ENCODE data around the gene NAA16.
A peak's percentile ranks its signal among the peaks of the same experiment; 100 is the strongest.

The NAA16 gene

GRCh38 chr13:41313117-41313516, 2.0 kb downstream of the NAA16 start:
- TF ChIP-seq EZH2phosphoT487 (IDR thresholded peaks at IDR 0.05; ENCODE audit: borderline replicate concordance), result no peak
- TF ChIP-seq CTCF (conservative IDR thresholded peaks at IDR 0.05; ENCODE audit: low read length), result no peak
- H3K27me3 ChIP-seq (ENCODE audit: insufficient read depth, low read length, poor library complexity, severe bottlenecking), result no peaks in the 10 kb centered on the region
- peaks cover 64% of the 10 kb centered on the region for H4K20me1 ChIP-seq (ENCODE audit: insufficient read depth, low read length, poor library complexity, severe bottlenecking)
- H2AFZ ChIP-seq (ENCODE audit: low read length), result no peak overlapping the region
- H3K9ac ChIP-seq (ENCODE audit: low read depth, low read length, poor library complexity, severe bottlenecking), result peak overlapping the region; percentile 83
- H3K9me2 ChIP-seq (replicated peaks; ENCODE audit: low read depth, low read length), result no peaks in the 10 kb centered on the region
- no peaks in the 10 kb centered on the region for H3F3A ChIP-seq (ENCODE audit: low read depth)
- H3K4me3 ChIP-seq (ENCODE audit: low read length, poor library complexity, severe bottlenecking), result peak overlapping the region; percentile 90
- H3K36me3 ChIP-seq (ENCODE audit: insufficient read depth, low read length), result no peaks in the 10 kb centered on the region
- H3K4me2 ChIP-seq (ENCODE audit: low read depth, low read length, poor library complexity, severe bottlenecking), result peak overlapping the region; percentile 77
- peaks cover 74% of the 10 kb centered on the region for H3K79me2 ChIP-seq (ENCODE audit: insufficient read depth, low read length)
- H3K4me1 ChIP-seq (ENCODE audit: insufficient read depth, low read length, poor library complexity, severe bottlenecking), result peaks cover 46% of the 10 kb centered on the region
- no peaks in the 10 kb centered on the region for H3K9me3 ChIP-seq (ENCODE audit: insufficient read depth, low read depth, low read length)

DNA sequence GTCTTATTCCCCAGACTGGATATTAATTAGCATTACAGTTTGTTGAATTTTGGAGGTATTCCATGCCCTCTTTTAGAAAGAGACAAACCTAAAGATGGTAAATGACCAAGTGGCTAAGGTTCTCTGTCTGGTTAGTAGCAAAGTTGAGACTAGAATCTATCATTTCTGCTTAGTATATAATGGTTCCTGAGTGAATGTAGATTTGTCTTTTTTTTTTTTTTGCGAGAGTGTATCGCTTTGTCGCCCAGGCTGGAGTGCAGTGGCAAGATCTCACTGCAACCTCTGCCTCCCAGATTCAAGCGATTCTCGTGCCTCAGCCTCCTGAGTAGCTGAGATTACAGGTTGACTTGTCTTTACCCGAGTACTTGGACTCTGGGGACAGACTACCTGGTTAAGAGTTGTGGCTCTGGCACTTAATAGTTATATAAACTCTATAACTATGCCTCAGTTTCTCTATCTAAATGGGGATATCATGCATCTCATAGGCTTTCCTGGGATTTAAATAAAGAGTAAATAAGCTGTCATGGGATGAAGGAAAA, 2.7 kb downstream of the NAA16 start:
- Histone ChIP-seq H3K9ac (ENCODE audit: low read depth, low read length, poor library complexity, severe bottlenecking) (peak overlapping the region; percentile 83), H3K79me2 (ENCODE audit: insufficient read depth, low read length) (peaks cover 80% of the 10 kb centered on the region), H2AFZ (ENCODE audit: low read length) (no peak overlapping the region), H3K9me3 (ENCODE audit: insufficient read depth, low read depth, low read length) (no peaks in the 10 kb centered on the region), H3K36me3 (ENCODE audit: insufficient read depth, low read length) (no peaks in the 10 kb centered on the region), H3K4me2 (ENCODE audit: low read depth, low read length, poor library complexity, severe bottlenecking) (peak overlapping the region; percentile 77), H3F3A (ENCODE audit: low read depth) (no peaks in the 10 kb centered on the region), H3K4me1 (ENCODE audit: insufficient read depth, low read length, poor library complexity, severe bottlenecking) (peaks cover 52% of the 10 kb centered on the region), H4K20me1 (ENCODE audit: insufficient read depth, low read length, poor library complexity, severe bottlenecking) (peaks cover 69% of the 10 kb centered on the region), H3K4me3 (ENCODE audit: low read length, poor library complexity, severe bottlenecking) (peak overlapping the region; percentile 90), H3K27me3 (ENCODE audit: insufficient read depth, low read length, poor library complexity, severe bottlenecking) (no peaks in the 10 kb centered on the region), H3K9me2 (replicated peaks; ENCODE audit: low read depth, low read length) (no peaks in the 10 kb centered on the region)
- TF ChIP-seq EZH2phosphoT487 (IDR thresholded peaks at IDR 0.05; ENCODE audit: borderline replicate concordance), result no peak
- TF ChIP-seq CTCF (conservative IDR thresholded peaks at IDR 0.05; ENCODE audit: low read length), result no peak

GRCh38 chr13:41315443-41316047, 4.5 kb downstream of the NAA16 start:
- H3K9me2 ChIP-seq (replicated peaks; ENCODE audit: low read depth, low read length), result no peaks in the 10 kb centered on the region
- peak overlapping the region; percentile 77 for H3K4me2 ChIP-seq (ENCODE audit: low read depth, low read length, poor library complexity, severe bottlenecking)
- H3F3A ChIP-seq (ENCODE audit: low read depth), result no peaks in the 10 kb centered on the region
- H3K27me3 ChIP-seq (ENCODE audit: insufficient read depth, low read length, poor library complexity, severe bottlenecking), result no peaks in the 10 kb centered on the region
- no peaks in the 10 kb centered on the region for H3K9me3 ChIP-seq (ENCODE audit: insufficient read depth, low read depth, low read length)
- peaks cover 98% of the 10 kb centered on the region for H3K79me2 ChIP-seq (ENCODE audit: insufficient read depth, low read length)
- TF ChIP-seq CTCF (conservative IDR thresholded peaks at IDR 0.05; ENCODE audit: low read length), result no peak
- TF ChIP-seq EZH2phosphoT487 (IDR thresholded peaks at IDR 0.05; ENCODE audit: borderline replicate concordance), result no peak
- peak overlapping the region; percentile 90 for H3K4me3 ChIP-seq (ENCODE audit: low read length, poor library complexity, severe bottlenecking)
- no peak overlapping the region for H2AFZ ChIP-seq (ENCODE audit: low read length)
- peaks cover 84% of the 10 kb centered on the region for H4K20me1 ChIP-seq (ENCODE audit: insufficient read depth, low read length, poor library complexity, severe bottlenecking)
- peak overlapping the region; percentile 83 for H3K9ac ChIP-seq (ENCODE audit: low read depth, low read length, poor library complexity, severe bottlenecking)
- peaks cover 60% of the 10 kb centered on the region for H3K4me1 ChIP-seq (ENCODE audit: insufficient read depth, low read length, poor library complexity, severe bottlenecking)
- peaks cover 7% of the 10 kb centered on the region; the same call in 1 of the 2 replicates for H3K36me3 ChIP-seq (ENCODE audit: insufficient read depth, low read length)

Measured in Loucy (cell line).